ENCODE measurements around the gene GRSF1.

GRCh38 chr4:70818921-70819320, 20.8 kb downstream of the GRSF1 start:
- TF ChIP-seq CTCF (IDR thresholded peaks at IDR 0.05; ENCODE audit: insufficient read depth, low read depth, low read length) (no peak), EZH2 (IDR thresholded peaks at IDR 0.05; ENCODE audit: insufficient read depth, low read length) (no peak)
